Measurements from ENCODE around the gene ATP5PF.
"Not testable (repeated sequence)": the region's sequence is repeated elsewhere in the genome, so short reads cannot be mapped to it uniquely, and the experiment has no call there.

ATP5PF gene

DNA sequence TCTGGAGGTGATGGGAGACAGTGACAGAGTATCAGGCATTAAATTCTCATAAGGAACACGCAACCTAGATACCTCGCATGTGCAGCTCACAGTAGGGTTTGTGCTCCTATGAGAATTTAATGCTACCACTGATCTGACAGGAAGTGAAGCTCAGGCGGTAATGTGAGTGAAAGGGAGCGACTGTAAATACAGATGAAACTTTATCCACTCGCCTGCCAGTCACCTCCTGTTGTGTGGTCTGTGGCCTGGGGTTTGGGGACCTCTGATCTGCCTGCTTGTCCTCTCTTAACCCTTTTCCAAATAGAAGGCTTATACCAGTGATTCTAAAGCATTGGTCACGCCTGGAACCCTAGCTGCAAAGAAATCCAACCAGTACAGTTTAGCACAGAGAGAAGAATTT lies 15.4 kb upstream of the ATP5PF start:
- no peaks in the 10 kb centered on the region for H3K9me3 Mint-ChIP-seq
- H3K27ac Mint-ChIP-seq (ENCODE audit: low read depth): no peak overlapping the region
- no peak for DNase-seq (ENCODE audit: low spot score in 2 of 2)
- H3K36me3 Mint-ChIP-seq (ENCODE audit: insufficient read depth): peaks cover 39% of the 10 kb centered on the region
- peaks cover under 1% of the 10 kb centered on the region for H3K4me1 Mint-ChIP-seq
- H3K4me3 Mint-ChIP-seq: no peak overlapping the region
- ATAC-seq (replicated peaks; ENCODE audit: extremely low read depth, poor library complexity, severe bottlenecking): no peak
- no peaks in the 10 kb centered on the region for H3K27me3 Mint-ChIP-seq

DNA sequence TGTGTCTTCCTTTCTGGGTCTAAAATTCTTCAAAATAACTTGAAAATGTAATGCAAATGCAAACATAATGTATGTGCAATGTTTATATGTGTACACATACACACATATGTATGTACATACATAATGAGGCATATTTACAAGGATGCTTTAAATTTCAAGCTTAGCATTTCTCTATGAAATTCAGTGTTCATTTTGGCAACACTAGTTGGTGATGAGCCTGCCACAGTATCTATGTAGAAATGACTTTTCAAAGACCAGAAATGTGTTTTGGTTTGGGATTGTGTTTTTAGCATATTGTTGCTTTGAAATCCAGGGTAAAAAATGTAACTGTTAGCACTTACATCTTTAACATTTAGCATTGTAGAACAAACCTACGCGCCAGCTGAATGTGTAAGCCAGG lies 10.2 kb upstream of the ATP5PF start:
- H3K4me3 Mint-ChIP-seq: no peak overlapping the region
- peaks cover 10% of the 10 kb centered on the region for H3K36me3 Mint-ChIP-seq (ENCODE audit: insufficient read depth)
- no peaks in the 10 kb centered on the region for H3K9me3 Mint-ChIP-seq
- H3K27ac Mint-ChIP-seq (ENCODE audit: low read depth): no peak overlapping the region
- ATAC-seq (replicated peaks; ENCODE audit: extremely low read depth, poor library complexity, severe bottlenecking) (no peak), DNase-seq (ENCODE audit: low spot score in 2 of 2) (no peak)
- no peaks in the 10 kb centered on the region for H3K27me3 Mint-ChIP-seq
- H3K4me1 Mint-ChIP-seq: peaks cover 15% of the 10 kb centered on the region

DNA sequence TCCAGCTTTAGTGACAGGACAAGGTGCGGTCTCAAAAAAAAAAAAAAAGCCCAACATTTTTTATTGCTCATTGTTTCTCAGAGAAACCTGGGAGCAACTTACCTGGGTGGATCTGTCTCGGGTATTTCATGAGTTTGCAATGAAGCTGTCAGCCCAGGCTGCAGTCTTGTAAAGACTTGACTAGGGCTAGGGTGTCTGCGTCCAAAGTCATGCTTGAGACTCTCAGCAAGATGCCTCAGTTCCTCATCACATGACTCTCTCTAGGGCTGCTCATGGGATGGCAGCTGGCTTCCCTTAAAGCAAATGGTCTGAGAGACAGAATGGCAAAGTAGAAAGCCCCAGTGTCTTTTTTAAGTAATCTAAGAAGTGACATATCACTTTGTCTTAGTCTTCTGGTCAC lies 8.2 kb upstream of the ATP5PF start:
- Mint-ChIP-seq H3K4me1 (peaks cover 34% of the 10 kb centered on the region), H3K4me3 (no peak overlapping the region), H3K27me3 (no peaks in the 10 kb centered on the region), H3K36me3 (ENCODE audit: insufficient read depth) (peaks cover 4% of the 10 kb centered on the region), H3K9me3 (no peaks in the 10 kb centered on the region), H3K27ac (ENCODE audit: low read depth) (no peak overlapping the region)
- ATAC-seq (replicated peaks; ENCODE audit: extremely low read depth, poor library complexity, severe bottlenecking): no peak
- no peak for DNase-seq (ENCODE audit: low spot score in 2 of 2)

DNA sequence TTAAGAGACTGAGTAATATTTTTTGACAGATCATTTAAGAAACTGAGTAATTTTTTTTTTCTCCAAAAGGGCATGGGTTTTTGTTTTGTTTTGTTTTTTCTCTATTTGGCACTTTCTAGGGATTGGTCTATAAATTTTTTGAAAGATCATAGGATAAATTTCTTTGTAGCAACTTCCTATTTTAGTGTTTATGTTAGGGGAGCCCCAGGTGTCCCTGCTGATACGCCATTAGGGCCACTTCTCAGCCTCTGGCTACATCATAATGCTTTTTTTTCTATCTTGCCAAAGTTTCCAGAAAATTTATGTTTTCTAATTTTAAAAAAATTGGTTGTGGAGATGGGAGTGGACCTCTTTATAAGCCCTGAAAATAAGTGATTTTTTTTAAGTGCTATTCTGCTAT lies 2.7 kb upstream of the ATP5PF start:
- Mint-ChIP-seq H3K27ac (ENCODE audit: low read depth) (no peak overlapping the region), H3K4me3 (no peak overlapping the region), H3K4me1 (peaks cover 64% of the 10 kb centered on the region), H3K36me3 (ENCODE audit: insufficient read depth) (peaks cover 18% of the 10 kb centered on the region), H3K27me3 (no peaks in the 10 kb centered on the region), H3K9me3 (no peaks in the 10 kb centered on the region)
- no peak for ATAC-seq (replicated peaks; ENCODE audit: extremely low read depth, poor library complexity, severe bottlenecking)
- DNase-seq (ENCODE audit: low spot score in 2 of 2): no peak

DNA sequence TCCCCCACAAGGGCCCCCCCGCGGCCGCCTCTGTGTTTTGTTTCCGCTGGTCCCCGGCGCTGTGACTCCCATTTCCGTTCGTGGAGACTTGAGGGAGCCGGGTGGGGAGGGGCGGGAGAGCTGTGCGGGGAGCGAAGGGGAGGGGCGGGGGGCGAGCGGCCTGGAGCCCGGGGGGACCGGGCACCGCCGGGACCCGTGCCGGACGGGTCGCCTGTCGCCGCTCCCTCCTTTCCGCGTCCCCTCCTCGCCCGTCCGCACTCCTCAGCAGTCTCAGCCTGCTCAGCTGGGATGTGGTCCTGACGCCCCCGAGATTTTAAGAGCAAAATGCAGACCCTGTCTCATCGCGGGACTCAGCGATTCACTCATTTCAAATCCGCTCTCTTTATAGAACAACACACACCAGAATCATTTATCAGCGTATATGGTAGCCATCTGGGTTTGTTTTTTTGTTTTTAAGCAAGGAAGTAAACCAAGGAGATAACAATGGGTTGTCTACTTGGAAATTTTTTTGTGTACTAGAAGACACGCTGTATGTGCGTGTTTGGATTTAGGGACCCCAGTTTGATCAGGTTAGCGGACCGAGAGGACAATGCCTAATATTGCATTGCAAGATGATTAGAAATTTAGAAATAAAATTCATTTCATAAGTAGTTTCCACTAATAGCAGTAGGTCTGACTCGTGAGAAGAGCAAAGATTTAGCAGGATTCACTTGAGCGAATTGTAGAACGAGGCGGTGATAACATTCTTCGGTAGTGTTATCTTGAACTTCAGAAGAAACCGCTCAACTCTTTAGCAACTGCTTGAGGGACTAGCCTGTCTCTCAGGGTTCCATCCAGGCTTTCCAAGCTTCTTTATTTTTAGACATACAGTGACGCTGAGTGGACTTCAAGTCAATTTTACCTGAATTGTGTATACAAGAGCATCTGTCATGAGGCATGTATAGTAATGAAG lies 1.2 kb upstream of the ATP5PF start:
- Mint-ChIP-seq H3K9me3 (no peaks in the 10 kb centered on the region), H3K4me3 (peak overlapping the region; percentile 95), H3K27ac (ENCODE audit: low read depth) (peak overlapping the region; percentile 97), H3K36me3 (ENCODE audit: insufficient read depth) (peaks cover 22% of the 10 kb centered on the region), H3K27me3 (no peaks in the 10 kb centered on the region), H3K4me1 (peaks cover 52% of the 10 kb centered on the region)
- ATAC-seq (replicated peaks; ENCODE audit: extremely low read depth, poor library complexity, severe bottlenecking) (no peak), DNase-seq (ENCODE audit: low spot score in 2 of 2) (peak; percentile 14 to 18)

DNA sequence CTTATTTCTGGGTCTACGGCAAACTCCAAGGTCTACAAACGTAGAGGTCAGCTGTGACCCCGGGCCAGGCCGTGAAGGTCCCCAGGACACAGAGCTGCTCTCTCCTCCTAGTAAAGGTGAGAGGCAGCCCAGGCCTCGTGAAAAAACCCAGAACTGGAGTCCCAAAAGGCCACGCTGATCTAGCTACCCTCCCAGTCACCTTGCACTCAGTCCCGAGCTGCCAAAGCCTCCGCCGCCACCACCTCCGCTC lies 125 bp downstream of the ATP5PF start:
- H3K27me3 Mint-ChIP-seq: no peaks in the 10 kb centered on the region
- ATAC-seq (replicated peaks; ENCODE audit: extremely low read depth, poor library complexity, severe bottlenecking) (no peak), DNase-seq (ENCODE audit: low spot score in 2 of 2) (no peak)
- peak overlapping the region; percentile 95 for H3K4me3 Mint-ChIP-seq
- peaks cover 26% of the 10 kb centered on the region for H3K36me3 Mint-ChIP-seq (ENCODE audit: insufficient read depth)
- H3K4me1 Mint-ChIP-seq: peaks cover 46% of the 10 kb centered on the region
- H3K27ac Mint-ChIP-seq (ENCODE audit: low read depth): peak overlapping the region; percentile 97
- H3K9me3 Mint-ChIP-seq: no peaks in the 10 kb centered on the region

DNA sequence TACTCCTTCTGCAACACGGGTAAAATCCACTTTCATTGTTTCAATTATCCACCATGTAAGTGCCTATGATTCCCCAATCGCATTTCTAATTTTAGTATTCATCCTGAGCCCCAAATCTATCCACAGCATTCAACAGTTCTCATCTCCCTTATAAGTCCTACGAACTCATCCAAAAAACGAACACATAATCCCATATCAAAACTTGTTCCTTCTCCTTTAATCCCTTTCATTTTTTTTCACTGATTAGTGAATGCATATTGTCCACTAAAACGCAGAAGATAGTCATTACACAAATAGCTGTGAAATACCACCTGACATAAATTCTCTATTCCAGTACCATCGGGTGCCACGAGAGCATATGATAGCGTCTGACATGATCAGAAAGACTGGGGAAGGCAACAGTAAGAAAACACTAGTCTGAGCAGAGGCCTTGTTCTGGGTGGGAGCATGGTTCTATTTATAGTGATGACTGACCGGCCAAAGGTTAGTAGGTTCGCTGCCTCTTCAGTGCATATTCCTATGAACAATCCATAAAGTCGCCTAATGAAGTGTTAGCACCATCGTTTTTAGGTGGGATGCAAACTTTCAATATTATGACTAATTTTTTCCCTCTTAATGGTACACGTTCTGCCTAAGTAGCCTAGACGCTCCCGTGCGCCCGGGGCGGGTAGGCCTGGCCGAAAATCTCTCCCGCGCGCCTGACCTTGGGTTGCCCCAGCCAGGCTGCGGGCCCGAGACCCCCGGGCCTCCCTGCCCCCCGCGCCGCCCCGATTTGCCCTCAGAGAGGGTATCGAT lies 648 bp downstream of the ATP5PF start:
- Mint-ChIP-seq H3K4me3 (peak overlapping the region; percentile 95), H3K27me3 (no peaks in the 10 kb centered on the region), H3K27ac (ENCODE audit: low read depth) (peak overlapping the region; percentile 97), H3K4me1 (peaks cover 41% of the 10 kb centered on the region), H3K9me3 (no peaks in the 10 kb centered on the region), H3K36me3 (ENCODE audit: insufficient read depth) (peaks cover 26% of the 10 kb centered on the region)
- DNase-seq (ENCODE audit: low spot score in 2 of 2) (peak in 1 of 2 donors; percentile 14), ATAC-seq (replicated peaks; ENCODE audit: extremely low read depth, poor library complexity, severe bottlenecking) (no peak)

DNA sequence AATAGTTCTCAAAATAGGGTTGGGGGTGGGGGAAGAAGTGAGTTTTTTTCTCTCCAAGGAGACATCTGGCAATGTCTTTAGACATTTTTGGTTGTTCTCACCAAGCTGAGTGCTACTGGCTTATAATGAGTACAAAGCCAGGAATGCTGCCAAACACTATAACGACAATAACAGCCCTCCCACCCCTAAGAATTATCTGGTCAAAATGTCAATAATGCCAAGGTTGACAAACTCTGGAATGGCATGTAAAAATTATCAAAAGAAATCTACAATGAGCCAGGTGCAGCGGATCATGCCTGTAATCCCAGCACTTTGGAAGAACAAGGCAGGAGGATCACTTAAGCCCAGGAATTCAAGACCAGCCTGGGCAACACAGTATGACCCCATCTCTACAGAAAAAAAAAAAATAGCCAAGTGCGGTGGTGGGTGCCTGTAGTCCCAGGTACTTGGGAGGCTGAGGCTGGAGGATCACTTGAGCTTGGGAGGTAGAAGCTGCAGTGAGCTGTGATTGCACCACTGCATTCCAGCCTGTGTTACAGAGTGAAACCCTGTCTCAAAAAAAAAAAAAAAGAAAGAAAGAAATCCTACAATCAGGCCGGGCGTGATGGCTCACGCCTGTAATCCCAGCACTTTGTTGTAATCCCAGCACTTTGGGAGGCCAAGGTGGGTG lies 2.5 kb downstream of the ATP5PF start:
- Mint-ChIP-seq H3K36me3 (ENCODE audit: insufficient read depth) (peaks cover 37% of the 10 kb centered on the region), H3K9me3 (no peaks in the 10 kb centered on the region), H3K4me3 (no peak overlapping the region), H3K27ac (ENCODE audit: low read depth) (no peak overlapping the region), H3K27me3 (no peaks in the 10 kb centered on the region), H3K4me1 (peaks cover 35% of the 10 kb centered on the region)
- ATAC-seq (replicated peaks; ENCODE audit: extremely low read depth, poor library complexity, severe bottlenecking) (no peak), DNase-seq (ENCODE audit: low spot score in 2 of 2) (no peak)

DNA sequence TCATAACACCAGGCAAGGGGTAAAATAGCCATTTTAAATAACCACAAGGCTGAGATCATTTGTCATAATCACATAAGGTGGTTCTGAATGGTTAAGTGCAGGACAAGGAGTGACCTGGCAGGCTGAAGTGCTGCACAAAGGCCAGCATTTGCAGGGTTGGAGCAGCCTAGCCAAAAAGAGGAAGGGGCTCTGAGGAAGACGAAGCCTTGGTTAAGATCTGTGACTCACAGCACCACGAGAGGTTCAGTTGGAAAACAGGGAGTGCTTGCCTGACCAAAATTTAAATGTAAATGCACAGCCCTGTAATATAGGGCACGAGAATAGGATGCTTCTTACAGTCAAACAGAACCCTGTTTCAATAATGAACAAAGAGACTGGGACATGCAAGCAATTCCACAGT lies 12.1 kb downstream of the ATP5PF start:
- no peak overlapping the region for H3K4me3 Mint-ChIP-seq
- no peaks in the 10 kb centered on the region for H3K27me3 Mint-ChIP-seq
- H3K36me3 Mint-ChIP-seq (ENCODE audit: insufficient read depth): peaks cover 41% of the 10 kb centered on the region
- no peak for ATAC-seq (replicated peaks; ENCODE audit: extremely low read depth, poor library complexity, severe bottlenecking)
- no peak for DNase-seq (ENCODE audit: low spot score in 2 of 2)
- H3K9me3 Mint-ChIP-seq: no peaks in the 10 kb centered on the region
- H3K27ac Mint-ChIP-seq (ENCODE audit: low read depth): no peak overlapping the region
- H3K4me1 Mint-ChIP-seq: no peaks in the 10 kb centered on the region

DNA sequence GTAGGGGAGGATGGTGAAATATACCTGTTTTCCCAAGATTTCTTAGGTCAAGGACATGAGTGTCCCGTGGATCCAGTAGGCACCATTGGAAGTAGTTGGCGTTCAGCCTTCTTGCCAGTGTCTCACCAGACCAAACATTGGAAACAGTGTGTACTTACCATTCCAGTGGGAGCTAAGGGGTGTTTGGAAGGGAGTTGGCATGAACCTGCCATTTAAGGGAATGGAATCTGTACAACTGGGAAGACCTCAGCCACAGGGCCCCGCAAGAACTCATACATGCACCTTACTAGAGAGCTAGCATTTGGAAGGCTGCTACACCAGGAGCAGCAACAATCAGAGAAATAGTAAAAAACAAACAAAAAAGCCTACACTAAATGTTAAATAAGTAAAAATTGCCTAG lies 12.7 kb downstream of the ATP5PF start:
- H3K4me3 Mint-ChIP-seq: no peak overlapping the region
- peaks cover 41% of the 10 kb centered on the region for H3K36me3 Mint-ChIP-seq (ENCODE audit: insufficient read depth)
- H3K9me3 Mint-ChIP-seq: no peaks in the 10 kb centered on the region
- DNase-seq (ENCODE audit: low spot score in 2 of 2) (no peak), ATAC-seq (replicated peaks; ENCODE audit: extremely low read depth, poor library complexity, severe bottlenecking) (no peak)
- H3K27ac Mint-ChIP-seq (ENCODE audit: low read depth): no peak overlapping the region
- no peaks in the 10 kb centered on the region for H3K4me1 Mint-ChIP-seq
- H3K27me3 Mint-ChIP-seq: no peaks in the 10 kb centered on the region

DNA sequence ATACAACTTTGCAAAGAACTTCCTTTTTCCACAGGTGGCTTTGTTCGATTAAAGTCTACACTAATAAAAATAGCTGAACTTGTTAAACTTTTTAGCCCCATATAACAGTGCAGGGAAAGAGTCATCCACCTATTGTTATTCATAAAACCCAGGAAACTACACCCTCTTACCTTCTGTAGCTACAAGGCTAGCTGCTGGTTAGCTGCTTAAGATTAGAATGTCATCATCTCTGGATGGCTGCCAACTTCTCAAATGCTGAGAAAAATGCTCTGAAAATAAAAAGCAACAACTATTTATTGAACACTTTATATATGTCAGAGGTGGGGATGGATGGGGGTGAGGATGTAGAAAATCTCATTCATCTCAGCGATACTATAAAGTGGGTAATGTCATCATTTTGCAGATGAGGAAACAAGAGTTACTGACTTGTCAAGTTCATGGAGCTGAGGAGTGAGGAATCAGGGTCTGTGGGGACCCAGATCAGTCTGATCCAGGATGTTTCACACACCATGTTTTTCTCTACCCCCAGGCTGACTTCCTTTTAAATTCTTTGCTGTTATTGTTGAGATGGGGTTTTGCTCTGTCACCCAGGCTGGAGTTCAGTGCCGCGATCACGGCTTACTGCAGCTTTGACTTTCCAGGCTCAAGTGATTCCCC lies 17.1 kb downstream of the ATP5PF start:
- no peak for DNase-seq (ENCODE audit: low spot score in 2 of 2)
- Mint-ChIP-seq H3K4me3 (no peak overlapping the region), H3K27ac (ENCODE audit: low read depth) (no peak overlapping the region), H3K27me3 (no peaks in the 10 kb centered on the region), H3K36me3 (ENCODE audit: insufficient read depth) (peaks cover 14% of the 10 kb centered on the region), H3K4me1 (no peaks in the 10 kb centered on the region), H3K9me3 (no peaks in the 10 kb centered on the region)
- no peak for ATAC-seq (replicated peaks; ENCODE audit: extremely low read depth, poor library complexity, severe bottlenecking)

DNA sequence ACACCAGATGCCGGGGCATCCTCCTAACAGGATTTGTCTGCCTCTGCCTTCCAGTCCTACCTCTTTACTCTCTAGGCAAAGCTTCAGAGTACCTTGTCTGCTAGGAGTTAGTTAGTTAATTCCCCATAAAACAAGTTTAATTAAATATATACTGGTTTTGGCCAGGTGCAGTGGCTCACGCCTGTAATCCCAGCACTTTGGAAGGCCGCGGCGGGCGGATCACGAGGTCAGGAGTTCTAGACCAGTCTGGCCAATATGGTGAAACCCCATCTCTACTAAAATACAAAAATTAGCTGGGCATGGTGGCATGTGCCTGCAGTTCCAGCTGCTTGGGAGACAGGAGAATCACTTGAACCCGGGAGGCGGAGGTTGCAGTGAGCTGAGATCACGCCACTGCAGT lies 20.6 kb downstream of the ATP5PF start:
- H3K36me3 Mint-ChIP-seq (ENCODE audit: insufficient read depth); ATAC-seq (replicated peaks; ENCODE audit: extremely low read depth, poor library complexity, severe bottlenecking); H3K9me3 Mint-ChIP-seq; H3K4me1 Mint-ChIP-seq; H3K27ac Mint-ChIP-seq (ENCODE audit: low read depth); H3K27me3 Mint-ChIP-seq; H3K4me3 Mint-ChIP-seq; DNase-seq (ENCODE audit: low spot score in 2 of 2): not testable (repeated sequence)
